GM19452 (cell line): ENCODE data around the gene CNTNAP2.

ENCODE experiments used
- ATAC-seq: cut with Tn5 transposase; IDR thresholded peaks from one replicate; pipeline ENCODE4 v1.9.1; 2021; ENCODE audit not compliant: unreplicated experiment

CNTNAP2 gene

GRCh38 chr7:147978651-147979050, 1862.0 kb downstream of the CNTNAP2 start:
- ATAC-seq = no peak

DNA sequence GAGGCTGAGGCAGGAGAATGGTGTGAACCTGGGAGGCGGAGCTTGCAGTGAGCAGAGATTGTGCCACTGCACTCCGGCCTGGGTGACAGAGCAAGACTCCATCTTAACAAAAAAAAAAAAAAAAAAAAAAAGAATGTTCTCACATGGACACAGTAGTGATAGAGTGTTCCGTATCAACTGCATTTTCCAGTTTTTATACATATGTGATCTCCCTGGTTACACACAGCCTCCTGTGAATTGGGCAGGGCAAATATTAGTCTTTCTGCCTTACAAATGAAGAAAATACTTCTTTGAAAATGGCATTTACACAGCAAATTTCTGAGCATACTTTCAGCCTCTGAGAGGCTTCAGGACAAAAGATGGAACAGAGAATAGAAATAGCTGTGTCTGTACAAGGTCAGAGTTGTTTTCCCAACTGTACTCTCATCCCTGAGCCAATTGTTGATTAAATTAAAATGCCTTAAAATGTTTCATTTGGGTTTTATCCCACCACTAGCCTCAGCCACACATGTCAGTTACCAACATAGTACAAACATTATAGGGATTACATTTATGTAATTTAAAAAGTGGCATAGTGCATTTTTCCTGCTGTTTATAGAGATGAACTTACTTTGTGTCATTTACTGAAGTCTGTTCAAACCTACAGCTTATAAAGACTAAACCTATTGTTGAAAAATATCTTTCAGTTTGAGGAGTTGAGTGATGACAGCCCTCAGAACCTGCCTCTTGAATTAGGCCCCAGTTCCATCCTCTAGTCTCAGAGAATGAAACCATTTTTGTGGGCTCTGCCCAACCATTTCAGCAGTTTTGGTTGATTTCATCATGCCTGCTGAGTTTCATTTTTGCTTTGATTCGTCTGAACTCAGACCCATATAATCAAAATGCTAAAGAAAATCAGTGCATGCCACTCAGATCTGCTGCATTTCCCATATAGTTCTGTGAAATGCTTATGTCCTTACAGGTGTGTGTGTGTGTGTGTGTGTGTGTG, 1864.5 kb downstream of the CNTNAP2 start:
- peak; percentile 81 for ATAC-seq

- no peak for ATAC-seq
Measured at GRCh38 chr7:147982307-147982706, 1865.7 kb downstream of the CNTNAP2 start.

DNA sequence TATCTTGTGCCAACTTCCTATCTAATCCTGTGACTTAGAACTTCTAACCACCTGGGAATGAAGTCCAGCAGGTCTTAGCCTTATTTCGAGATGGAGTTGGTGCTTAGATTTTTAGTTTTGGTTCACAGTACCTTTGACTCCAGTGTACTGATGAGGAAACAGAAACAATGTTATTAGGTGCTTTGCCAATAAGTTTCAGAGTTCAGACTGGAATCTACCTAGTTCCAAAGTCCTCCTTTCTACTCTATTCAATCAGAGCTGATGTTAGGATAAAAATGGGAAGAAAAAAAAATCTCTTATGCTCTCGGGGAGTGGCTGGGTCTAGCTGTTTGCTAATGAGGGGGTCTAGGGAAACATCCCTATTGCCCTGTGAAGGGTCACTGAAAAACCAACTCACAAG, 1867.7 kb downstream of the CNTNAP2 start:
- no peak for ATAC-seq

DNA sequence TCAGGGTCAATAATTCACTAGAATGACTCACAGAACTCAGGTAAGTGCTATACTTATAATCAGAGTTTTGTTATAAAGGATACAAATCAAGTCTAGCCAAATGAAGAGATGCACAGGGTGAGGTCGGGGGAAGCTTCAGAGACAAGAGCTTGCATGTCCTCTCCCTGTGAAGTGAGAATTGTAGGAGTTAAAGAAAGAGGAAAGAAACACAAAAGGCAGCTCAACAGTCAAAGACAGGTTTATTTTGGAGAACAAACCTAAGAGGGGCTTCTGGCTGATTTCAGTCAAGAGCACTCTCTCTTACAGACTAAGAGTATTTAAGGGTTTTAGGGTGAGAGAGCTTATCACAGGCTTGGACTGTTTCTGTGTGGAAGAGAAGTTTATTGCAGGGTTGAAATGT, 1873.5 kb downstream of the CNTNAP2 start:
- ATAC-seq = no peak

DNA sequence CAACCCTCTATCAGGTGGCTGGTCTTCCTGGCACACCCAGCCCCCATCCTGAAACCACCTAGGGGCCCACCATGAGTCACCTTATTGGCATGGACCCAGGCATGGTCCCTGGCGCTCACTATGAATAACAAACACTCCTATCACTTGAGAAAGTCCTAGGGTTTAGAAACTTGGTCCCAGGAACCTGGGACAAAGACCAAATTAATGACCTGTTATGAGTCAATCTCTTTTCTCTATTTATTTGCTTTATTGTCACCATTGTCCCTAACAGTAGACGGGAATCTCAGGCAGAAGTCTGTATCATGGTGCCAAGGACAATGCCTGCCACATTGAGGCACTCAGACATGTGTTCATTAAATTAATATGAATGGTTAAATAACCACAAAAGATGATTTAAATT, 1874.3 kb downstream of the CNTNAP2 start:
- no peak for ATAC-seq

GRCh38 chr7:147992698-147993097, 1876.1 kb downstream of the CNTNAP2 start:
- ATAC-seq = no peak

DNA sequence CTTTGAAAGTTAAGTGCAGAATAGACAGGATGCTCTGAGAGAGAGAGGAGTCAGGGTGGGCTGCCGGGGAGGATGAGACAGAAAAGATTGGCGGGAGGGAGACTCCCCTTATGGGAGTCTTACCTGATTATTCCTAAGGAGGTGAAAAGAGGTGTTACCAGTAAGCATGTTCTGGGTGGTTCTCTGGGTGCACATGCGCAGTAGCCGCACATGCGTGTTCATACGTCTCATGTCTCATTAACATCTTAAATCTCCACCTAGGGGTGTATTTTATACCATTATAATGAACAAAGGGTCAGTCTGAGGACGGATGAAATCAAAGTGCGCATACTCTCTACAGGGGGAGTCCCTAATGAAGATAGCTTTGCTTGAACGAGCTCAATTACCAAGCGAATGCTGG, 1881.0 kb downstream of the CNTNAP2 start:
- ATAC-seq = no peak

DNA sequence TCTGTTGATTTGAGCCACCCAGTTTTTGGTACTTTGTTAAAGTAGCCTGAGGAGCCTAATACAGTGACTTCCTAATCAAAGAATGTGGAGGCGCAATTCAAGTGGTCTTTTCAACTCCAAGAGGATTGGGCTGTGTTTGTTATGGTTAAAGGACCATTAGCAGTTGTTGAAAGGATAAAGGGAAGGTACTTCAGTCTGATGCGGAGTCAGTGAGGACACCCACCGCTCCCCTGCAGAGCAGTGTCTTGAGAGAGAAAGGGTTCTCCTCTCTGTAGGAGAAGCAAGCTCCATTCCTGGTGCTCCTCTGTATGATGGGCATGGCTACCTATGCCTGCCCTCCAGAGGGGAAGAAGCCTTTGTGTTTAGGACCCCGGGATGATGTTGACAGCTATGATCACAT, 1883.4 kb downstream of the CNTNAP2 start:
- ATAC-seq = no peak

GRCh38 chr7:148011753-148012152, 1895.2 kb downstream of the CNTNAP2 start:
- no peak for ATAC-seq

- no peak for ATAC-seq
Measured at GRCh38 chr7:148014001-148014400, 1897.4 kb downstream of the CNTNAP2 start.

GRCh38 chr7:148014541-148014940, 1897.9 kb downstream of the CNTNAP2 start:
- ATAC-seq = no peak

DNA sequence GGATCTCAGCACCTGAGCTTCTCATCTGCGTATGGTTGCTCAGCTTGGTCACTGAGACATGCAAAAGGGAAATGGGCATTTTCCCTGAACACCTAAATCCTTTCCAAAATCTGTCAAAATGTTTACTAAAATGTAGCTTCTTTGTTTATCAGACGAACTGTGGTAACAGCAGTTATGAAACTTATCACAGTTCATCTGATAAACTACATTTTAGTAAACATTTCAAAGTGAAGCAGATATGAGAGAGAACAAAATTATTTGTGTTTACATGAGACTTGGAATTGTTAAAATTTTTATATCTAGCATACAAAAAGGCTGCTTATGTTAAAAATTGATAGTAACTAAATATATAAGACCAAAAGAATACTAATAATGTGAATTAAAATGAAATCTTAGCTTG, 1900.5 kb downstream of the CNTNAP2 start:
- no peak for ATAC-seq

DNA sequence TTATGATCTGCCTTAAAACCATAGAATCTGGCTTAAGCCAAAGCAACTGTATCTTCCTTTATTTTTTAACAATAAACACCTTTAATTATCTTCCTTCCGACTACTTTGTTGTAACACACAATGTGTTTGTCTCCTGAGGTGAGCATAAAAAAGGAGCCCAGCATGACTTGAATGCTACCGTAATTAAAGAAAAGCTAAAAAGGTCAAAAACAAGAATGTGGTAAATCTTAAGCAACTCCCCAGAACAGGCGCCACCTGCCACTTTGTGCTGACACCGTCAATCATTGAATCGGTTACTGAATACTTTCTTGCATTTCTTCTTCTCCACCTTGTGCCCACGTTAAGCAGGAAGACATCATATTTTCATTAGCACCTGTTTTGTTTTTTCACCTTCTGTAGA, 1904.1 kb downstream of the CNTNAP2 start:
- no peak for ATAC-seq

- no peak for ATAC-seq
Measured at GRCh38 chr7:148021507-148022045, 1905.0 kb downstream of the CNTNAP2 start.

- ATAC-seq = no peak
Measured at GRCh38 chr7:148022832-148023231, 1906.2 kb downstream of the CNTNAP2 start.

DNA sequence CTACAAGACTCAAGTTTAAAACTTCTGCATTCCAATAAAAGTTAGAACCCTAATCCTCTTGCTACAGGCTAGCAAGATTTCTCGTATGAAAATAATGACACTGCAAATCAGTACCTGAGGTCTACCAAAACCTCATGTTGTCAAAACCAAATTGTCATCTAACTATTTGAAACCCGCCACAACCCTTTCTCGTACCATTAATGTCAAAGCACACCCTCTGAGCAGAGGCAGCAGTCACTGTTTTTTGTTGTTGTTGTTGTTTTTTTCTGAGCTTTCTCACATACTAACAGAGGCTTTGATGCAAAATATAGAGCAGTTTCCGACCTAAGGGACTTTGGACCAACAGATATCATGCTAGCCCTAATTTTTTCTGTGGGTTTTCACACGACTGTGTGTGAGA, 1910.1 kb downstream of the CNTNAP2 start:
- no peak for ATAC-seq

DNA sequence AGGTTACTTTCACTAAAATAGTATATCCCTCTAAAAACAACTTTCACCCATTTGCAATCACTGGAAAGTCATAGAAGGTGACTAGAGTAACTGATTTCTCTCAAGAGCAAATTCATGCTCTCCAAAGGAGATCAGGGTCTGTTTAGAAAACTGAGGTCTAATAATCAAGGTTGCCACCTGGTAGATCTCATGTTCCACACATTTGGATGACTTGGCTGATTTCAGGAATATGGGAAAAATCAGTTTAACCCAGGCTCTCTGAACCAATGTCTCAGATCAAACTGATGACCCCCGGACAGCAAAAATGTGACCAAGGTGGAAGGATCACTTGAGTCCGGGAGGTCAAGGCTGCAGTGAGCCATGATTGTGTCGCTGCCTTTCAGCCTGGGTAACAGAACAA, 1911.6 kb downstream of the CNTNAP2 start:
- no peak for ATAC-seq

- no peak for ATAC-seq
Measured at GRCh38 chr7:148031019-148031418, 1914.4 kb downstream of the CNTNAP2 start.

GRCh38 chr7:148031811-148032210, 1915.2 kb downstream of the CNTNAP2 start:
- no peak for ATAC-seq

GRCh38 chr7:148035950-148036349, 1919.3 kb downstream of the CNTNAP2 start:
- no peak for ATAC-seq

- ATAC-seq = no peak
Measured at GRCh38 chr7:148037044-148037443, 1920.4 kb downstream of the CNTNAP2 start.
